NCI-H2196 (cell line): ENCODE data around the gene ALK.

Source experiments
- DNase-seq: peaks from one replicate; lab custom pipeline; 2025; ENCODE audit not compliant: unreplicated experiment; lab: John Stamatoyannopoulos, UW

Gene ALK

DNA sequence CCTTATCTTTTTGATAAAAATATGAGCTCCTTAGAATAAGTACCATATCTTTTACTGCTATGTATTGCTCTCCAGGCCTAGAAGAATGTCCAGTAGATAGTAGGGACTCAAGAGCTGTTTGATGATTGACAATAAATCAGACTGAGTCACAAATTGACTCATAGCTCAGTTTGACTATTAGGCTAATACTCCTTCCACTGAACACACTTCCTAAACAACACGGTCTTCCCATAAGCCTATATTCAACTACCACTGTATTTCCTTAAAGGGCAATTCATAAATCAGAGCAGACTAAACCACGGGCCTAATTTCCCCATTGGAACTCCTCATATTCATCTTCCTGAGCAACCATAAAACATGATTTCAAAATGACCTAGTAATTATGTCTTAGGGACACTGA is 258.5 kb downstream of the ALK start:
- no peak for DNase-seq

DNA sequence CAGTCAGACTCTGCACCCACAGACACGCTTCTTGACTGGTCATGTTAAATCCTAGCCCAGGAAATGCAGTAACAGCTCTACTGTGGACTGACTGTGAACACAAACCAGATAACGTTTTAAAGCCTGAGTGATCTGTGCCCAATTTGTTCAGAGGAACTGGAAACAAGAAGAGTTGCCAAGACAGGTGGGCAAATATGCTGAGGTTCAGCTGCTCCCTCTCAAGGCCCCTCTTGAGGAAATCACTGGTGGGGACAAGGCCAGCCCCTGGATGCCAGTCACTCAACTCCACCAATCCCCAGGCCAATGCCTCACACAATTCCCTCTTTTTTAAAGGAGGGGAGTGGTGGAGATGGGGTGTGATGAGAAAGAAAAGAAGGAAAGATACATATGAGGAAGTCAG is 261.2 kb downstream of the ALK start:
- DNase-seq, result no peak

DNA sequence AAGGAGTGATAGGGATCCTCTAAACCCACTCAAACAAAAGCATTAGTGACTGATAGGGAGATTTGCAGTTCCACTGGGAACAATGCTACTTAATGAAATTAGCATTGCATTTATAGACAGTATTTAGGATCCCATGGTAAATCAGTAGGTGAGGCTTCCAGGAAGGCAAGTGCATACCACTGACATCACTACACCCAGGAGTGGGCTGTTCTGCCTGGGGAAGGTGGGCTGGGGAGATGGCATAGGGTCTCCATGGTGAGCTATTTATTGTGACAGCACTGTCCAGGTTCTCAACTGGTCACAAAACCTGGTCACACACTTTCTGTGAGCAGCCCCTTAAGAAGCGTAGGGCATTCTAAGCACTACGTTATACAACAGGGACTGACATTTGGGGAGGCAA is 262.2 kb downstream of the ALK start:
- no peak for DNase-seq

DNA sequence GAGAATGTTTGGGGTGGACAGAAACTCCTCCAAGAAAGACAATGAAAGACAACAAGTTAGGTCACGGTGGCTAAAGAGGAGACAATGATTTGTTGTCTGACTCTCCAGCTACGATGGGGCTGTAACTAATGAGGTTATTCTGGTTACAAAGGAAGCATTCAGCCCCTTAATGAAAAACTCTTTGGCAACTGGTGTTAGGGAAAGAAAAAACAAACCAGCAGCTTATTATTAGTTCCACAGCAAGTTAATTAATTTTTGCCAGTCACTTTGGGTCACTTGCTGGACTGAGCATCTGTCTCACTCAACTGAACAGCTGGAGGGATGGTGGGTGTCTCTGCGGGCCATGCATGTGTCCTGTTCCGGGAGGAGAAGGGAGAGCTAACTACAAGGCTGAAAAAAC is 263.7 kb downstream of the ALK start:
- DNase-seq, result no peak

DNA sequence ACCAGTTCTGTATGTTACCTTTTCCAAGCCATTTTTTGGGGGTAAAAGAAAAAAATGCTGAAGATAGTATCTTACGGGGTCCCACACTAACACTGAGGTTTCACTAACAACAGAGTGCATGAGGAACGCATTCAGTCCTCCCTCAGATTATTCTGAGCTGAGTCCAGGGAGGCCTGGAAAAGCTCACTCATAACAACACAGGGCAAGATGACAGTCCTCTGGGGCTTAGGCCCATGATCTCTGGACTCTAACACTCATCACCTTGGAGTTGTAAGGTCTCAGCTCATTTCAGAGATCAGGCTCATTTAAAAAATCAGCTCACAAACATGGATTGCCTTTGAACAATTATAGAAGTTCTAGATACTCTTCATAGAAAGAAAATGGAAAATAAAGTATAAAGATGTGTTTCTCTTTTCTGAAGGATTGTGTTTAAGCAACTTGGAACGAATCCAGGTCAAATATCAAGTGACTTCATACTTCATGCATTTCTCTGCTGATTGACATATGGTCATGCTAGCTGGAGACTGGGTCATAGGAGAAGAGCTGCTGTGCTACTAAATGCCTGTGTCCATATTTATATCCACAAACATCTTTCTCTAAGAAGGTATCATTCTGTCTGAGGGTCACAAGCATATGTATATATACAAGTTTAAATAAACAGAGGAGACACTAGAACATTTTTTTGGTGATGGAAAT is 265.8 kb downstream of the ALK start:
- no peak for DNase-seq

DNA sequence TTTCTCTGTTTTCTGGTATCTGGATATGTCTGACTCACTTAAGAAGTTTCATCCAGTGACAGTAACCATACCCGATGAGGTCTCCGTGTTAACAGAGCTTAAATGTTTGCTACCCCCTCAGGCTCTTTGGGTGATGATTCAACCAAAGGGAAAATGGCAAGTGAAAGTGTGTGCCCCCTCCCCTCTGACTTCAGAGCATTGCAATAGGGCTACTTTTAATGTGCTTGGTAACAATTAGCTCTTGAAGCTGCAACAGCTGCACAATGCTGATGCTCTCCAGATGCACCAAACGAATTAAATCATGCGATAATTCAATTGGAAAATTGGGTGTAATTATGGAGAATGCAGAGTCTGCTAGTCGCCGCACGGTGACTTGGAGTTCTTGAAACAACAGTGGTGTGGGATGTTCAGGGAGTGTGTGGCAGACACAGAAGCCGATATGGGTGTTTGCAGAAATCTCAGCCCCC is 270.7 kb downstream of the ALK start:
- DNase-seq, result no peak

DNA sequence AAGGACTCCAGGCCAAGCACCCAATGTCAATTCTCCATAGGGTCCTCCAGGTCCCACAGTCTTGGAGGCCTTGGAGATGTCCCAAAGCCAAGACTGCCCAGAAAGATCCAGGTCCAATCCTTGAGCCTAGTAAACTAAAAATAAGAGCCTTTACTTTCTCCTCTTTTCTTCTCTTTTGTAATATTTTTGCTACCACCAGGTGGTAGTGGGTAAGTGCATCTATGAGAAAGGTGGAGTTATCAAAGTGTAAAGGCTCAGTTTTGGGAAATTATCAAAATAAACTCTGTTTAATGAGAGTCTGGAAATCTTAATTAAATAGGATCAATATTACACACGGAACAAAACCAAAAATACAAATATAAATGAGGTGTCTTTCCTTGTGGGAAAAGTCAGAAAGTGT is 276.4 kb downstream of the ALK start:
- DNase-seq, result no peak

DNA sequence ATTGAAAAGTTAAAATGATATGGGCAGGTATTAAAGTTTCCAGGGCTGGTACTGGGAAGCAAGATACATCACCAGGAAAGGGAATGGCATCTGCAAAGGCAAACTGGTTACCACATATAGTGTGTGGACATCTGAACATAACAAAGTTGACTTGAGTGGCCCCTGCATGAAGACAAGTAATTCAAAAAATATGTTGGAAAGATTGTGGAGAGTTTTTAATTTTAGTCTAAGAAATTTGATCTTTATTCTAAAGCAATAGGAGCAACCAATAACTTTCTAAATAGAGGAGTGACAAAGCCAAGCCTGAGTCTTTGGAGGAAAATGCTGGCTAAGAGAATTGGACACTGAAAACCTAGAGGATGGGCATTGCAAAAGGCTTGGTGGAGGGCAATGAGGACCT is 278.2 kb downstream of the ALK start:
- DNase-seq, result no peak

DNA sequence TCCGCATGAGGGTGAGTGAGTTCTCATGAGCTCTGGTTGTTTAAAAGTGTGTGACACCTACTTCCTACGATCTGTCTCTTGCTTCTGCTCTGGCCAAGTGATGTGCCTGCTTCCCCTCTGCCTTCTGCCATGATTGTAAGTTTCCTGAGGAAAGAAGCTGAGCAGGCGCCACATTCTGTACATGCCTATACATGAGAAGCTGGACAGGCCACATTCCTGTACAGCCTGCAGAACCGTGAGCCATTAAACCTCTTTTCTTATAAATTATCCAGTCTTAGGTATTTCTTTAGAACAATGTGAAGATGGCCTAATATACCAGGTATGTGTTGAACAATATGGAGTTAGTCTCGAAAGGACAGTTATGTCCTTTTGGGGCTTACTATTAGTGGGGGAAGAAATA is 281.0 kb downstream of the ALK start:
- DNase-seq, result no peak

DNA sequence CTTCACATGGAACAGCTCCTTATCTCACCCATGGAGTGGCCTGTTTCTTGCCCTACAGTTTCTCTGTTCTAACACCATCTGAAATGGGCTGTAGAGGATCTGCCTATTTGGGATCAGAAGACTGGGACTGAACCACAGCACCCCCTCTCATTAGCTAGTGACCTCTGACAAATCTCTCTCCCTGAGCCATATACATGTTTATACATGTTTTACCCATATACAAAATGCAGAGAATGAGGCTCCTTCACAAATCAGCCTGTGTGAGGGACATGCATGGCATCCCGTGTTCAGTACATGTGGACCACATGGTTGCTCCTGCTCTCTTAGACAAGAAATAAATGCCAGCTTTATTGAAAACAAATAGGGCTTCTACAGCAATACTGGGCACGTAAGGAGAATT is 282.7 kb downstream of the ALK start:
- no peak for DNase-seq

DNA sequence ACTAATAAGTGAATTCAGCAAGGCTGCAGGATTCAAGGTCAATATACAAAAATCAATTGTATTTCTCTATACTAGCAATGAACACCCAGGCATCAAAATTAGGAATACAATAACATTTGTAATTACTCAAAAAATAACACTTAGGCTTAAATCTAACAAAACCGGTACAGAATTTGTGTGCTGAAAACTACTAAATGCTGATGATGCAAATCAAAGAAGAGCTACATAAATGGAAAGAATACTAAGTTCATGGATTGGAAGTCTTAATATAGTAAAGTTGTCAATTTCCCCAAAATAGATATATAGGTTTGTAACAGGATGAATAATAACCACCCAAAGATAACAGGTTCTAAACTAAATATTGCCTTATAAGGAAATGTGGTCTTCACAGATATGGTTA is 286.5 kb downstream of the ALK start:
- no peak for DNase-seq

DNA sequence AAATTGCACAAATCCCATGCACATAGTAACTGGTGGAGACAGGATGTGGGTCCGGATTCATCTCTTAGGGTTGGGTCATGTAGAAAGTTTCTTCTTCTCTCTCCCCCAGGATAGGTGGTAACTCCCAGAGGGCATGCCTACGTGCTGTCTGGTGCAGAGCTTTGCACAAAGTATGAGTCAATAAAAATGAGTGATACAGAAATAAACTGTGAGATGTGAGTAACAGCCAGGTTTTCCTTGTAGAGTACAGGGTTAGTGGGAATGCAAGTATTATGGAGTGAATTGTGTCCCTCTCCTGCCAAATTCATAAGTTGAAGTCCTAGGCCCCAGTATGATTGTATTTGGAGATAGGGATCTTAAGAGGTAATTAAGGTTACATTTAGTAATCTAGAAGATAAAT is 289.4 kb downstream of the ALK start:
- DNase-seq, result no peak

DNA sequence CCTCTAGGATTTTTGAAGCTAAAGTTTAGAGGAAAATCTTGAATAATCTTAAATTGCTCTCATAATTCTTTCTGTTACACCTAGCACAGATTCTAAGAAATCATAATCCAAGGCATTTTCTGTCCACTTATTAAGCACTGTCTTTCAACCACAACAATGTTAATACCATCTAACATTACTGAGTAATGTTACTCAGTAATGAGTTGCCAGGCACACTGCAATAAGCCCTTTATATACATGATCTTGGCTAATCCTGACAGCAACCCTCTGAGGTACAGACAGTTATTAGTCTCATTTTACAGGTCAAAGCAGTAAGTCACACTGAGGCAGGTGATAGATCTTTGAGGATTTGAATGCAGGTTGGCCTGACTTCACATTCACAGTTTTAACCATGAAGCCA is 291.9 kb downstream of the ALK start:
- DNase-seq, result no peak

DNA sequence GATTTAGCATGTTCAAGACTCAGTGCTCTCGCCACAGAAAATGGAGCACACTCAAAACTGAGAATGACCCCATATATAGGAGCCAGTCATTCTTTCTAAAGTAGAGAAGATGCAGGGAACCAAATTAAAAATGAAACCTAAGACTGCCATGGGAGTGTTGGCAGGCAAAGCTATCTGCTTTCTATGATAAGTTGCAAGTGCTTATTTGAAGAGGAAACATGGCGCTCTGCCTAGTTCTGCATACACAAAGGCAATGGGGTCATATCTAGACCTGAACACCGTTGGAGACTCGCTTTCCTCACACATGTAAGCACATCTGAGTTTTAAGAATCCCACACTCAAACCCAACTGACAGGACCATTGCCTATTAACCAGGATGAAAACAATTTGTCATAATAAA is 292.5 kb downstream of the ALK start:
- no peak for DNase-seq

DNA sequence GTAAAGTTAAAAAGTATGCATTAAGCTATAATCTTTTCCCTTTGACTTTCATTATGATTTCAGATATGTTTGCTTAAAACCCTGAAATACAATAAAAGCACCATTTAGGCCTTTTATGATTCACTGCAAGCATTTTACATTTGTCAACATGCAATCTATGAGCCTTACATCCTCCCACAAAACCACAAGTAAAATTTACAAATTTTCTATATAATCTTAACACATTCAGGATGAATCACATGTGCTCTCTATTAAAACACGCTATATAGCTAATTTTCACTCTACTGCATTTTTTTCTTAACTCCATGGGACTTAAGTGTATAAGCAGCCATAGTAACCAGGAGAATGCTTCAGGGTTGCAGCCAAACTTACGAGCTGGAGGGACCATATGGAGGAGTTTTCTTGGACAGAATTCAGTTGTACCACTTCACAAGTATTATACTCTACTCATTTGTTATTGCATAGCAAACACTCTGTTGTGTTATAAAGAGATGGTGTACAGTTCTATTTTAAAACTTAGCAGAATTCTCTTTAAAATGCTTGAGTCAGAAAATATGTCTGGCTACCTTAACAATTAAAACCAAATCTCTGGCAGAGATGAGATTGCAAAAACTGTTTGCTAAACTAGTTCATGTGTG is 293.2 kb downstream of the ALK start:
- no peak for DNase-seq

DNA sequence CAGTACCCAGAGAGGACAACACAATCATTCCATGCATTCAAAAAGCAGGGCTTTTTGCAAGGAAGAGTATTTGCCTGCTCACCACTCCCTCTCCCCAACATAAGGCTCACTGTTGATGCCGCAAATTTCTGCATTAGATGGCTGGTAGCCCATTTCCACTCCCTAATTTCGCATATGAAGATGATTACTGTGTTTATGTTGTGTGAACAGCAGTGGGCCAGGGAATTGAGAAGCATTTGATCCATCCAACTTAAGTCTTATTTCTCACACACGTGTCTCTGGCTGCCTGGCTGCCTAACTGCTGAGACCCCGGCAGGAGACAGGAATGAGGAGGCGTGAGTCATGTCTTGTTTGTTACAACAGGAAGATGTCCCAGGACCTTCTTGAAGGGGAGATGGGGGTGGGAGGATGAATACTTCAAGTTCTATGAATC is 294.1 kb downstream of the ALK start:
- no peak for DNase-seq

DNA sequence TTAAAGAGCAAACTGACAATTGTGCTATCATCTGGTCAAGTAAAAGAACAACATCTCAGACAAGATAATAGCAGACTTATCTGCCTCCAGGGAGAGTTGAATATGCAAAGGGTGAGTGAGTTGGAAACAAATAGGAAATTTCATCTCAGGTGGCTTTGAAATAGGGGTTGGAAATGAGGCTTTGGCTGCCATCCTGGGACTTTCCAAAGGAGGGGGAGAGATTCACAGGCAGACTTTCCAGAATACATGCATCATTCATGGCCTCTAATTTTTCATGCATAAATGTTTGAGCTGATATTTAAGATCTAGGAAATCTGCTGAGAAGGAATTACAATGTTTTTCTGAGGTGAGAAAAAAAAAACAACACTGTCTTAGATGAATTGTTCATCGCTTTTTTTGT is 300.5 kb downstream of the ALK start:
- no peak for DNase-seq

DNA sequence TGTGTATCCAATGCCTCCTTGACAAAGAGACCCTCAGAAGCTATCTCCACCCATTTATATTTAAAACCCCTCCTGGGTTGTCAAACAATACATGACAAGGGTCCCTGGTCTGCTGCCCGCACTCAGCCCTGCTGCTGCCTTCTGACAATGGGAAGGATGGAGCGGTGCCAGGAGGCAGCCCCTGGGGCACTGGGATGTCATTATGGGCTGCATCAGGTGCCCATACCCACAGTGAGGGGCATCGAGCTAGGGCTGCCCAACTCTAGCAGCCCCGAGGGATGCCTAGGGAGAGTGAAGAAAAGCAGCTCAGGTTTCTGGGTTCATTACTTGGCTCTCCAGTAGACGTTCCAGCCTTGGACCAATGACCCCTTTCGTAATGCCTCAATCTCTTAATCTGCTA is 301.7 kb downstream of the ALK start:
- DNase-seq, result no peak

DNA sequence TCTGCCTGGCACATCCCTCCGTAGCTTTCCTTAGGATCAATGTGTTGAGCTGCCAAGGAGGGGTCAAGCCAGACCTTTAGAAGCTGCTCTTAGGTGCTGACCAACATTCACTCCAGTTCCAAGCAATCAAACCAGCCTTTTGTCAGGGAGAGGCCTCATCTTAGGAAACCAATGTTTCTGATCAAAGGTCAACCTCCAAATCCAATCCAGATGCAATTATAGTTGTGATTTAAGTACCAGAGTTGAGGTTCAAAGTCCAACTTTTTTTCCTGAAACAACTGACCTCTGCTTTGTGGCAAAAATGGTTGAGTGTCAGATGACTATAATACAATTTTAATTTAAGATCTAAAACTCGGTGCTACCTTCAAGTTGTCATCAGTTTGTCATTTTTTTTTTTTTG is 303.4 kb downstream of the ALK start:
- no peak for DNase-seq

DNA sequence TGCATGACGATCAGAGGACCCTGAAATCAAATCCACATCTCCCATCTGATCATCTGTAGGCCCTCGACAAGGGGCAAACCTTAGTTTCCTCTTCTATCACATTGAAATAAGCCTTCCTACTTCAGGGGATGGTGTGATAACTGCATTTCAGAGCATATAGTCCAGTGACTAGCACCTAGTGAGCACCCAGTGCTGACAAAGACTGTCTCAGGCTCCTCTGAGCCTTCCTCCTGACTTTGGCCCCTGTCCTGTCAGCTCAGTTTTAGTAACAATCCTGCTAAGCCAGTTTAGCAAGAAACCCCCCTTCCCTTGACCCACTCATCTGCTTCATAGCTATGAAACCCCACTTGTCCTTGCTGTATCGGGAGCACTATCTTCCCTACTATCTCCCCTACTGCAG is 304.0 kb downstream of the ALK start:
- no peak for DNase-seq

DNA sequence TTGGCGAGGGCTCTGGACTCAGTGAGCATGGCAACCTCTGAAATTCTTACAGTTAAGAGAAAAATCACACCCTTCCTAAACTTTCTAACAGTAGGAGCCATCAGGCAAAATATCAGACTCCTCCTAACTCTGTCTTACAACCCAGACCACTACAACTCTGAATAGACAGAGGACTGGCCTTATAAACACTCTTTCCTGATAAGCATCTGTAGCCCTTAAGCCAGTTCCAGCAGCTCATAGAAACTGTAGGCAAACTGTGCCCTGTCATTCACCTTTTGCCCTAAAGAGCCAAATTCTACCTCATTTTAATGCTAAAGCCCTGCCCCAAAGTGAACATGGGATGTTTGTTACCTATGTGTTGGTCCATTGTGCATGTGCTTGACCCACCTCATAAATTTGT is 304.8 kb downstream of the ALK start:
- no peak for DNase-seq

DNA sequence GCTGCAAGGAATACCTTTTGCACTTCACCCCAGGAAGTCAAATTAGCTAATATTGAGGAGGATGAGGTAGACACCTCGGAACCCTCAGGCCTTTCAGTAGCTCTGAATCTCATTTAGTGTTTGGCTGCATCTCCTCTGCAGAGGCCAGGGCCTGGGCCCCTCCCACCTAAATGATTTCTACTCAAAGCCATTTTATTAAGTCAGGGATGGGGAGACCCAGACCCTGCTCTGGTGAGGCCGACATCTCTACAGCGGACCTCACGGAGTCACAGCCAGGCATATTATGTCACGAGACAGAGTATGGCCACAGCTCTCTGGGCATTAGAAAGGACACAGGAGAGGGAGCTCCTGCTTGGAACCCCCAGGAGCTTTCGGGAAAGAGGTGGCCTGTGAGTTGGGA is 305.5 kb downstream of the ALK start:
- DNase-seq, result no peak

DNA sequence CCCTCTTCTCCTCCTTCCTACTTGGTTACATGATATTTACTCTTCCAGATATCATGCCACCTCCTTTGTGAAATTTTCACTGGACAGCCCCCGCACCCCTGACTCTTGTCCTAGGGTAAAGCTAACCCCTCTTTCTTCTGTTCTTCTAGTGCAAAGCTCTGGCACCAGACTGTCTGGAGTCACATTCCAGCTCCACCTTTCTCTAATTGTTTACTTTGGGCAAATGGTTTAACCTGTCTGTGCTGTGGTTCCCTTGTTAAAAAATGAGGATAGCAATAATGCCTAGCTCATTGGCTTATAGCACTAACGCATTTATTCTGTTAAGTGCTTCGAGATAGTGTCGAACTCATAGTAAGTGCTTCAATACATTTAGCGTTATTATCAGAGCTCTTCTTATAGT is 306.2 kb downstream of the ALK start:
- DNase-seq, result no peak
